Neural progenitor cell (in vitro differentiated cells): ENCODE results near the gene SPATA6L. TPM values are rescaled to one million over a fixed set of nuclear protein-coding genes. Genes with fewer than 3 reads are reported as not detected.

Experiments used
- DNase-seq: peaks from one replicate; pipeline ENCODE4 v3.0.0-alpha.2; 2016; ENCODE audit warnings: low spot score
- H2AFZ ChIP-seq: fragments of 200-600 bp; sonication (generic); replicated peaks from 2 replicates; pipeline ENCODE4 v1.6.1; 2016; ENCODE audit warnings: antibody characterized with exemption
- H3F3A ChIP-seq: fragments of 200-600 bp; sonication (generic); 2 replicates; pipeline ENCODE4 v1.6.1; 2016; ENCODE audit warnings: antibody characterized with exemption, low read depth
- H3K27ac ChIP-seq: fragments of 200-600 bp; sonication (generic); 2 replicates; pipeline ENCODE4 v1.5.1; 2016; ENCODE audit warnings: mild to moderate bottlenecking
- H3K27me3 ChIP-seq: fragments of 200-600 bp; sonication (generic); 2 replicates; pipeline ENCODE4 v1.6.1; 2016; ENCODE audit warnings: mild to moderate bottlenecking, moderate library complexity
- H3K36me3 ChIP-seq: fragments of 200-600 bp; sonication (generic); 2 replicates; pipeline ENCODE4 v1.5.1; 2016
- H3K4me1 ChIP-seq: fragments of 200-600 bp; sonication (generic); 2 replicates; pipeline ENCODE4 v1.6.1; 2016; ENCODE audit warnings: mixed run types
- H3K4me2 ChIP-seq: fragments of 200-600 bp; sonication (generic); 2 replicates; pipeline ENCODE4 v1.6.1; 2016
- H3K4me3 ChIP-seq: fragments of 200-600 bp; sonication (generic); 2 replicates; pipeline ENCODE4 v1.5.1; 2016
- H3K79me2 ChIP-seq: fragments of 200-600 bp; sonication (generic); 2 replicates; pipeline ENCODE4 v1.6.1; 2016; ENCODE audit warnings: low read depth
- H3K9ac ChIP-seq: fragments of 200-600 bp; sonication (generic); 2 replicates; pipeline ENCODE4 v1.6.1; 2016
- H3K9me3 ChIP-seq: fragments of 200-600 bp; sonication (generic); 2 replicates; pipeline ENCODE4 v1.5.1; 2016; ENCODE audit warnings: low read depth
- H4K20me1 ChIP-seq: fragments of 200-600 bp; sonication (generic); 2 replicates; pipeline ENCODE4 v1.6.1; 2016; ENCODE audit warnings: low read depth
- H3K27ac Mint-ChIP-seq: 3 replicates; pipeline ENCODE4 v1.8.0; 2021; ENCODE audit warnings: mixed read lengths
- H3K27me3 Mint-ChIP-seq: 2 replicates; pipeline ENCODE4 v1.8.0; 2022; ENCODE audit warnings: low read depth, mild to moderate bottlenecking, inconsistent platforms, moderate library complexity, mixed read lengths; ENCODE audit not compliant: insufficient read depth
- H3K36me3 Mint-ChIP-seq: 3 replicates; pipeline ENCODE4 v1.8.0; 2021; ENCODE audit warnings: mixed read lengths
- H3K4me1 Mint-ChIP-seq: 3 replicates; pipeline ENCODE4 v1.8.0; 2021; ENCODE audit warnings: mixed read lengths
- H3K4me3 Mint-ChIP-seq: 3 replicates; pipeline ENCODE4 v1.8.0; 2021; ENCODE audit warnings: mild to moderate bottlenecking, moderate library complexity, mixed read lengths
- H3K9me3 Mint-ChIP-seq: 3 replicates; pipeline ENCODE4 v1.8.0; 2020; ENCODE audit warnings: mixed read lengths
- EZH2 ChIP-seq: fragments of 200-600 bp; sonication (generic); IDR thresholded peaks from 2 replicates; pipeline ENCODE4 v1.6.1; 2017; ENCODE audit warnings: antibody characterized with exemption, mild to moderate bottlenecking, moderate library complexity
- EZH2phosphoT487 ChIP-seq: fragments of 200-600 bp; sonication (generic); IDR thresholded peaks from 2 replicates; pipeline ENCODE4 v1.6.1; 2017; ENCODE audit warnings: antibody characterized with exemption
- total RNA-seq: library from RNA; depleted of rRNA; stranded (reverse); fragments of >200 nt; gene quantifications from 2 replicates; pipeline ENCODE4 v1.2.3, GENCODE V29; 2015; ENCODE audit warnings: low replicate concordance
- TF ChIP-seq, protein P1 (sequence below): fragments of 200-600 bp; sonication (generic); IDR thresholded peaks from 2 replicates; pipeline ENCODE4 v1.5.1; 2017; ENCODE audit warnings: antibody characterized with exemption, mild to moderate bottlenecking

SPATA6L gene
- total RNA-seq, 1 donor from 2014 or later = 0.99 TPM

DNA sequence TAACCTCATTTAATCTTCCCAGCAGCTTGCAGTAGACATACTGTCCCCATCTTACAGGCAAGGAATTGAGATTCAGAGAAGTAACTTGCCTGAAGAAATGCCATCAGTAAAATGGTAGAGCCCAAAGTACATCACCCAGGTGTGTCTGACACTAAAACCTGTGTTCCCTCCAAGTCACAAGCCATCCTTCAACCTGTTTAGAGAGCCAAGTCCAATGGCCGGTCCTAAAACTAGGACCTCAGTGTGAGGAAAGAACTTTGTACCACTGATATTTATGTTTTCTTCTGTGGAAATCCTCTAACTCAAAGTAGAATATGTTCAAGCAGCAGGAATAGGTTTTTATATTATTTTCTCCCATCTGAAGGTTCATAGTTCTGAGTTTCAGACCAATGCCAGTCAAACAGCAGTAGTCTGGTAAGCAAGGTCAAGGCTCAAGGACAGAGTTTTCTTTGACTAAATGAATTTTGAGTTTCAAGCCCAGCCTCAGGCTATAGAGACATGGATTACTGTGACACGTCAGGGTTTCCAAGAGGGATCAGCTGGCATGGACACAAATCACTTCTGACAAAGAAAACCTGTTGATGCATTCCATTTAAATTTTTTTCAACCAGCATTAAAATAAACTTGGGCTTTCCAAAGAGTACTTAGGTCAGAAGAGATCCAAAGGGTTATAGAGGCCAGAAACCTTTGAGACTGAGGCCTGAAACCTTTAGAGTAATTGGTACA, 85.1 kb downstream of the SPATA6L start:
- no peaks in the 10 kb centered on the region for H3K27me3 ChIP-seq
- no peaks in the 10 kb centered on the region for H3K4me1 ChIP-seq
- Mint-ChIP-seq H3K27ac (no peak overlapping the region), H3K36me3 (no peaks in the 10 kb centered on the region), H3K27me3 (peaks cover 6% of the 10 kb centered on the region), H3K4me3 (no peak overlapping the region), H3K9me3 (no peaks in the 10 kb centered on the region), H3K4me1 (peaks cover 5% of the 10 kb centered on the region)
- no peaks in the 10 kb centered on the region for H3F3A ChIP-seq
- no peak for TF ChIP-seq EZH2
- TF ChIP-seq, protein P1, sequence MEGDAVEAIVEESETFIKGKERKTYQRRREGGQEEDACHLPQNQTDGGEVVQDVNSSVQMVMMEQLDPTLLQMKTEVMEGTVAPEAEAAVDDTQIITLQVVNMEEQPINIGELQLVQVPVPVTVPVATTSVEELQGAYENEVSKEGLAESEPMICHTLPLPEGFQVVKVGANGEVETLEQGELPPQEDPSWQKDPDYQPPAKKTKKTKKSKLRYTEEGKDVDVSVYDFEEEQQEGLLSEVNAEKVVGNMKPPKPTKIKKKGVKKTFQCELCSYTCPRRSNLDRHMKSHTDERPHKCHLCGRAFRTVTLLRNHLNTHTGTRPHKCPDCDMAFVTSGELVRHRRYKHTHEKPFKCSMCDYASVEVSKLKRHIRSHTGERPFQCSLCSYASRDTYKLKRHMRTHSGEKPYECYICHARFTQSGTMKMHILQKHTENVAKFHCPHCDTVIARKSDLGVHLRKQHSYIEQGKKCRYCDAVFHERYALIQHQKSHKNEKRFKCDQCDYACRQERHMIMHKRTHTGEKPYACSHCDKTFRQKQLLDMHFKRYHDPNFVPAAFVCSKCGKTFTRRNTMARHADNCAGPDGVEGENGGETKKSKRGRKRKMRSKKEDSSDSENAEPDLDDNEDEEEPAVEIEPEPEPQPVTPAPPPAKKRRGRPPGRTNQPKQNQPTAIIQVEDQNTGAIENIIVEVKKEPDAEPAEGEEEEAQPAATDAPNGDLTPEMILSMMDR = no peak
- no peak for TF ChIP-seq EZH2phosphoT487
- H3K4me3 ChIP-seq = no peak overlapping the region
- H3K9me3 ChIP-seq = no peaks in the 10 kb centered on the region
- no peak overlapping the region for H3K27ac ChIP-seq
- no peak for DNase-seq
- no peak overlapping the region for H3K4me2 ChIP-seq
- H4K20me1 ChIP-seq = no peaks in the 10 kb centered on the region
- no peaks in the 10 kb centered on the region for H3K36me3 ChIP-seq
- no peak overlapping the region for H2AFZ ChIP-seq
- no peaks in the 10 kb centered on the region for H3K79me2 ChIP-seq
- no peak overlapping the region for H3K9ac ChIP-seq

DNA sequence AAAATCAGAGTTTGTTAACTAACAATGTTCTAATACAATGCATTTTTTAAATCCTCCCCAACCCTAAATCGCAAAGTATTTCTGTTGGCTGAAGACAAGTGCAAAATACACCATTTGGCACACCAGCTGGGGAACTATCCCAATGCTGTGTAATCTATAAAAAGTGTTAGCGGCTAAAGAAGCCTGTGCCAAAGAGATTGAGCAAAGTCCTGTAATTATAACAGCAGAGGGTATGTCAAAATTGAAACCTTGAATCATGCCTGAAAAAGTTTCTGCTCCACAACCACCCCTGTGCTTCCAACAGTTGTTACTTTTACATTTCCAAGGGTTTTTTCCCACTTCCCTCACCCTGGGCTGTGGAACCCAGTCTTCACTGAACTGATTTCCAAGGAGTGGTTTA, 87.3 kb downstream of the SPATA6L start:
- Mint-ChIP-seq H3K36me3 (no peaks in the 10 kb centered on the region), H3K9me3 (no peaks in the 10 kb centered on the region), H3K27ac (no peak overlapping the region), H3K4me1 (peaks cover 8% of the 10 kb centered on the region), H3K27me3 (peaks cover 6% of the 10 kb centered on the region), H3K4me3 (no peak overlapping the region)
- Histone ChIP-seq H3K9me3 (no peaks in the 10 kb centered on the region), H2AFZ (no peak overlapping the region), H4K20me1 (no peaks in the 10 kb centered on the region), H3K79me2 (no peaks in the 10 kb centered on the region), H3K4me1 (no peaks in the 10 kb centered on the region), H3K4me3 (no peak overlapping the region), H3F3A (no peaks in the 10 kb centered on the region), H3K27me3 (no peaks in the 10 kb centered on the region), H3K27ac (no peak overlapping the region), H3K9ac (no peak overlapping the region), H3K4me2 (no peak overlapping the region), H3K36me3 (no peaks in the 10 kb centered on the region)
- TF ChIP-seq EZH2phosphoT487 = no peak
- DNase-seq = no peak

DNA sequence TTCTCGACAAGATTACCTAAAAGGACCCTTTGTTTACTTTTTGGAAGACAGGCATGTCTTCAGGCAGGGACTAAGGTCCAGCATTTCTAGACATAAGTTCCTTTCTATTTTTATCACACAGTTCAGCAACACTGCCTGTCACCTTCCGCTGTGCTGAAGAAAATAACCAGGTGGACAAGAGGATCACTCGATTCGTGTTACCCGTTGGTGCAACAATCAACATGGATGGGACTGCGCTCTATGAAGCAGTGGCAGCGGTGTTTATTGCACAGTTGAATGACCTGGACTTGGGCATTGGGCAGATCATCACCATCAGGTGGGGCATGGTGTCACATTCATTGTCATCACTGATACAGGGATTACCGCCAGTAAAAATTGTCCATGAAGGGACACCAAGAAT, 89.8 kb downstream of the SPATA6L start:
- no peaks in the 10 kb centered on the region for H4K20me1 ChIP-seq
- no peaks in the 10 kb centered on the region for H3K4me1 ChIP-seq
- no peaks in the 10 kb centered on the region for H3K36me3 ChIP-seq
- Mint-ChIP-seq H3K27me3 (peaks cover 2% of the 10 kb centered on the region), H3K27ac (no peak overlapping the region), H3K4me1 (peaks cover 11% of the 10 kb centered on the region), H3K36me3 (no peaks in the 10 kb centered on the region), H3K4me3 (no peak overlapping the region), H3K9me3 (no peaks in the 10 kb centered on the region)
- H3K27ac ChIP-seq = no peak overlapping the region
- no peaks in the 10 kb centered on the region for H3K79me2 ChIP-seq
- no peaks in the 10 kb centered on the region for H3K9me3 ChIP-seq
- H3K9ac ChIP-seq = no peak overlapping the region
- no peak overlapping the region for H3K4me2 ChIP-seq
- no peaks in the 10 kb centered on the region for H3K27me3 ChIP-seq
- no peak overlapping the region for H3K4me3 ChIP-seq
- no peaks in the 10 kb centered on the region for H3F3A ChIP-seq
- TF ChIP-seq, protein P1 = no peak
- no peak for TF ChIP-seq EZH2phosphoT487
- no peak for TF ChIP-seq EZH2
- no peak overlapping the region for H2AFZ ChIP-seq
- DNase-seq = no peak

DNA sequence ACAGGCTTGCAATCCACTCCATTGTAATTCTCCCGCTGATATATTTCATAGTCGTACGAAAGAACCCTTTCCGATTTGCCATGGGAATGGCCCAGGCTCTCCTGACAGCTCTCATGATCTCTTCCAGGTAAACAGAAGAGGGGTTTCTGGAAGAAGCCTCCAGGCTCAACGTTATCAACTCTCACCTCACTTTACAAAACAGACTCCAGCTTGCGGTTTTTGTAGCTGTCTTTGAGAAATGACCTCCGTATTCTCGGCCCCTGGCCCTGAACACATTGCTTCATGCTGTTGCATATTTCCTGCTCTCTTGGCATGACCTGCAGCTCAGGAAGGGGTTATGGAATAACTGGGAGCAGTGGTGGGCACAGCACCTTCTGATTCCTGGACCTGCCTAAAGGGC, 90.3 kb downstream of the SPATA6L start:
- H3K27me3 Mint-ChIP-seq = peaks cover 2% of the 10 kb centered on the region
- H3K9me3 ChIP-seq = no peaks in the 10 kb centered on the region
- TF ChIP-seq EZH2phosphoT487 (no peak), EZH2 (no peak)
- TF ChIP-seq, protein P1 = no peak
- H3K36me3 ChIP-seq = no peaks in the 10 kb centered on the region
- no peak overlapping the region for H3K4me3 Mint-ChIP-seq
- H3K79me2 ChIP-seq = no peaks in the 10 kb centered on the region
- no peaks in the 10 kb centered on the region for H3K4me1 ChIP-seq
- H3K4me3 ChIP-seq = no peak overlapping the region
- H3K9me3 Mint-ChIP-seq = no peaks in the 10 kb centered on the region
- no peaks in the 10 kb centered on the region for H4K20me1 ChIP-seq
- no peak for DNase-seq
- H3K4me1 Mint-ChIP-seq = peaks cover 6% of the 10 kb centered on the region
- H2AFZ ChIP-seq = no peak overlapping the region
- no peaks in the 10 kb centered on the region for H3F3A ChIP-seq
- H3K36me3 Mint-ChIP-seq = no peaks in the 10 kb centered on the region
- H3K27ac Mint-ChIP-seq = no peak overlapping the region
- H3K27ac ChIP-seq = no peak overlapping the region
- H3K9ac ChIP-seq = no peak overlapping the region
- H3K4me2 ChIP-seq = no peak overlapping the region
- no peaks in the 10 kb centered on the region for H3K27me3 ChIP-seq
